Superior temporal gyrus (tissue), 1 donor: ENCODE data around the gene ACBD6.
"Not testable (repeated sequence)": the region's sequence is repeated elsewhere in the genome, so short reads cannot be mapped to it uniquely, and the experiment has no call there.

Source experiments
- DNase-seq: peaks from one replicate; pipeline ENCODE4 v3.0.0-alpha.2; 2016; ENCODE audit errors: extremely low spot score

ACBD6 gene, protein sequence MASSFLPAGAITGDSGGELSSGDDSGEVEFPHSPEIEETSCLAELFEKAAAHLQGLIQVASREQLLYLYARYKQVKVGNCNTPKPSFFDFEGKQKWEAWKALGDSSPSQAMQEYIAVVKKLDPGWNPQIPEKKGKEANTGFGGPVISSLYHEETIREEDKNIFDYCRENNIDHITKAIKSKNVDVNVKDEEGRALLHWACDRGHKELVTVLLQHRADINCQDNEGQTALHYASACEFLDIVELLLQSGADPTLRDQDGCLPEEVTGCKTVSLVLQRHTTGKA

DNA sequence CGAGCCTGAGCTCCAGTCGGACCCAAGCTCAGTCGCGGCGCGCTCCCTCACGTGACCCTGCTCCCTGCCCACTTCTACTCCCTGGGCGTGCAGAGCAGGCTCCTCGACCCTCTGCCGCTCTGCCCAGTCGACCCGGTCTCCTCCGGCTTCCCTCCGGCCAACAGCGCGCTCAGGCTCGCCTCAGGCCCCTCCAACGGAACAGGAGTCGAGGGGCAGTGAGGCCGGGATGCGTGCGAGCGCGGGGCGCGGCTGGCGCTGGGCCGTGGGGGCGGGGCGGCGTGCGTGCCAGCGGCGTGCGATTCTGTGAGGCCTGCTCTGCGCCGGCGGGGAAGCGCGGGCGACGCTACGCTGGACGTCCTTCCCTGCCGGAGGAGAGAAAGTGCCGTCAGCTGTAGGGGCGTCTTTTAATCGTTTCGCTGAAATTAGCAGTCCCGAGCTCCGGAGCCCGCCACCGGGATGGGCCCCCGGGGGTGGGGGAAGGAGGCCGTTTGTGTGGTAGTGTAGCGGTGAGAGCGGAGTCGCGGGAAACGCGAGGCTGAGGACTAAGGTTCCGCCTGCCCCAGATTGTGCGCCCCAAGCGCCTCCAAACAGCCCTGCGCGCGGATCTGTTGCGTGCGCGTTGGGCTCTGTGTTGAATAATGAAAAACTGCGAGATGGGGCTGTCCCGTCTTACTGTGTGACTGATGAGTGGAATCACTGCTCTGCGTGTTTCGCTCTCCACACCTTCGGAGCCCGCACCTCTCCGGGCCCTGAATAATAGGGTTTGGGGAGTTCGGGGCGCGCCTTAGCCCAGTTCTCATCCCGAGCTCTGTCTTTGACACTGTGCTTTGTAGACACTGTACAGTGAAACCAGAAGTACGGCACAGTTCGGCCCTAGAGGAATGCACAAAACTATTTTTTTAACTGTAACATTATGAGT is at the start of gene ACBD6:
Gene ACBD6, minus strand, starts transcription at position 217 of the 919 bp plus-strand sequence. CDS start 311 bp downstream, outside the sequence.
- DNase-seq, result peak; percentile 91

DNA sequence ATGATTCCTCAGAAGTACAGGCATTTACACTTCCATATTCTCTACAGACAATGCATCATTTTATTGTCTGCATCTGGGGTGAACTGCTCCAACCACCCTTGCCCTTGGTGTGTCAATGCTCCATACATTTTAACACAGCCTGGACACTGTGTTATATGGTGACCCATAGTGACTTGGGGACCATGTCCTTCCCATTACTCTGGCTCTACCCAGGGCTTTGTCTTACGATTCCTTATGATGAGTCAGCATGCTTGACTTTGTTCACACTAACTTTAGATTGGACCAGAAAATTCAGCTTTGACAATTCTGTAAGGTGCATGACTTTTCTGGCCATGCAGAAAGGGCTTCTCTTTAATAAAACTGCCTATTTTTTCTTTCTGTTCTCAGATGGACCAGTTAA is 49.6 kb upstream of the ACBD6 start:
- no peak for DNase-seq

DNA sequence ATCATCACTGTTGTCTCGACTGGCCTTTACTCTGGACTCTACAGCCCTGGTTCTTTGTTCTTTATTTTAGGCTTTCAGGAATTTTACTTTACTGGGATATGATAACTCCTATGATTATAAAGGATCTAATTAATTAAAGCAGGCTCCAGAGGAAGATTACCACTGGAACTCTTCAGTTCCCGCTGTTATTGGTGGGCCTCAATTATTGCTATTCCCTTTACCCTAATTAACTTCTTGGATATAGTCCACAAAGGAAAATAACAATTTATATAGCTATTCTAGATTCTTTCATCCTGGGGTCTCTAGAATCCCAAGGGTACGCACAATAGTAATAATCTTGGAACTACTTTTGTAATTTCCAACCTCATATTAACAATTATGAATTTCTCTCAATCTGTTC is 47.9 kb upstream of the ACBD6 start:
- no peak for DNase-seq

DNA sequence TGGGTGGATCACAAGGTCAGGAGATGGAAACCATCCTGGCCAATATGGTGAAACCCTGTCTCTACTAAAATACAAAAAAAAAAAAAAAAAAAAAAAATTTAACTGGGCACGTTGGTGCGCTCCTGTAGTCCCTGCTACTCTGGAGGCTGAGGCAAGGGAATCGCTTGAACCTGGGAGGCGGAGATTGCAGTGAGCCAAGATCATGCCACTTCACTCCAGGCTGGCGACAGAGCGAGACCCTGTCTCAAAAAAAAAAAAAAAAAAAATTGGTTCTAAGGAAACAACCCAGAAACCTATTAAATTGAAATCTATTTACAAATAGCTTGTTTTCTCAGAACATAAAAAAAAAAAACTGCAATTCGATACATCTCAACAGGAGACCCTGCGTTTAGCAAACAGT is 47.4 kb upstream of the ACBD6 start:
- DNase-seq, result not testable (repeated sequence)

DNA sequence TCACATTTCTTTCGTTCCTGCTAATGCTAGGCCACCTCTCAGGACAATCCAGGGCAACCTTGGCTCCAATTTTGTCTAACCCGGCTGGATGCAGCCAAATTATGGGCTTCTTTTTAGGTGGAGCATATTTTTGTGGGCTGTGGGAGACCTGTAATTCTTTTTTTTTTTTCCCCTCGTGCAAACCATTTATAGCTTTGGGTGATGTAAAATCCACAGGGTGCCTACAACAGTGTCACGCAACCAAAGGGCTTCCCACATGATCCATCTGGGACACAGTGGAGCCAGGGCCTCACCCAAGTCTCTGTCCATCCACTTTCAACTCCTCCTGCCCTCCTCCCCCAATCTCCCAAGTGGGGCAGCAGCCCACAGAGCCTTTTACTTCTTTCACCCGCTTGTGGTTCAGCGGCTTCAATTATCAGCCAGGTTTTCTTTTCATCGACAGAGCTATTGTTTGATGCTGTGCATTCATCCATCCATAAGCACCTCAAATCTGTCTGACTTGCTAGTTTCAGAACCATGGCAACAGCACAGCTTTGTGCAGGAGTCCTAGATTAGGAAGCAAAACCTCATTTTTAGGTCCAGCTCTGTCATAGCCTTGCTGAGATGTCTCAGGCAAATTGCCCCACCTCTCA is 46.4 kb upstream of the ACBD6 start:
- no peak for DNase-seq

DNA sequence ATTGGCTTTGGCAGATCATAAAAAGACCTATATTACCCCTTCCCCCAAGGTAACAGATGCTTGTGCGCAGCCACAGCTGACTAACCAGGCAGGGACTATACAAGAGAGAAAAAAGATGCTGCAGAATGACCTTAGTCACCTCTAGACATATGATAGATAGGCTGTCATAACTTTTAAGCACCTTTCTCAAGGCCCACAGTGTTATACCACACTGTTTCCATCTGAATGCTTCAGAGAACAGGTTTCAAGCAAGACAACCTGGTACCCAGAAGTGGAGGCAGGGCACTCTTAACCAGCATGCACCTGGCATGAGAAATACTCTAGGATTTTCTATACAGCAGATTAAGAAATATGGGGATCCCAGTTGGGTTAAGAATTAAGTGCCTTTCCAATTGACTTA is 43.6 kb upstream of the ACBD6 start:
- no peak for DNase-seq

DNA sequence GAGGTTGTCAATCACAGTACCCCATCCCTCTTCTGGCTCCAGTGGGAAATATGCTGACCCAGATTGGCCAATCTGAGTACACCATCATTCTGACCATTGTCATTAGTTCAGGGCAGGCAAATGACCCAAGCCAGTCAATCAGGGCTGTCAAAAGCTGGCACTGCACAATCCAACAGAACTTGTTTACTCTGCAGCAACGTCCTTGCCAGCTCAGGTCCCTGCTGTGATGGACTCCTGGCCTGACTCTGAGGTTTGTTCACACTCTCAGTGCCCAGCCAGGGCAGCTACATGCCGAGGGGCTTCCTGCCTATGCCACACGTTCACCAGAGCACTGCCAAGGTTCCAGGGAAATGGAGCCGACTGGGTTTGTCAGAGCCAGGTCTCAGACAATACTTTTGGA is 41.7 kb upstream of the ACBD6 start:
- no peak for DNase-seq

DNA sequence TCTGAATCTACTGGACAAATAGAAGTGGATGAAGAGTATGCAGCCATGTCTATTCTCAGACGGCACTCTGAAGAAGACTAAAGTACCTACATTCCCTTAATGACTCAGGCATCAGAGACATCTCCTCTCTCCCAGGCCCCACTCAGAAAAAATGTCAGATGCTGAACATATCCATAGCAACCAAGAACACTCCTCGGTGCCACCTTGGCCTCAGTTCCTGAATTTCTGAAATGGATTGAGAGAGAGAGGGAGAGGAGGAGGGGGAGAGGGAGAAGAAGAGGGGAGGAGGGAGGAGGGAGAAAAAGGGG is 40.4 kb upstream of the ACBD6 start:
- DNase-seq, result no peak

DNA sequence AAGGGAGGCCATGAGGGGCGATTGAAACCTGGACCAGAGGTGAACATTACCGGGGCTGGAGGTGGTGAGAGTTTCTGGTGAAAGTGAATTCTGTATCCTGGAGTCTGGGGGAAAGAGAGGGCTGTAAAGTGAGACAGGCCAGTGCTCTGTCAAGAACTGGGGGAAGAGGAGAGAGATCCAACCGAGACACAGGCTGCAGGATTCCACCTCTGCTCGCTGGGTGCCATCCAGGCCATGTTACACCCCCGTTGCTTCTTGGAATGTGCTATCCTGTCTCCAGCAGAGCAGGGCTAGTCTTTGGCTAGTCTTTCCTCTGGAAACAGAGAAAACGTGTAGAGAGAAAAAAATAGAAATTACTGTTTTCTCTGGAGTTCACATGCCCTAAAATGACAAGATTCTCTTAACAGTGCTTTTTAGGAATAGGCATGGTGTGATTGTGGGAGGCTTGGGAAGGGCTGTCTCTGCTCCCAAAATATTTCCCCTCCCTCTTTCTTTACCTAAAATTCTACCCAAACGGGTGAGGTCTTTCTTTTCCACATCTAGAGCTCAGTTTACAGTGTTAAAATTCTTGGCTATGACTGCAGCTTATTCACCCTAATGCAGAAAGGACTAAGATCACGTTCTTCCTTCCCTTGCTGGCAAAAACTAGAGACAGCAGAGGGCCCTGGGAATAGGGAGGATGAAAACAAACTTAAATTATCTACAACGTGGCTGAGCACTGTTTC is 39.9 kb upstream of the ACBD6 start:
- DNase-seq, result peak; percentile 22

DNA sequence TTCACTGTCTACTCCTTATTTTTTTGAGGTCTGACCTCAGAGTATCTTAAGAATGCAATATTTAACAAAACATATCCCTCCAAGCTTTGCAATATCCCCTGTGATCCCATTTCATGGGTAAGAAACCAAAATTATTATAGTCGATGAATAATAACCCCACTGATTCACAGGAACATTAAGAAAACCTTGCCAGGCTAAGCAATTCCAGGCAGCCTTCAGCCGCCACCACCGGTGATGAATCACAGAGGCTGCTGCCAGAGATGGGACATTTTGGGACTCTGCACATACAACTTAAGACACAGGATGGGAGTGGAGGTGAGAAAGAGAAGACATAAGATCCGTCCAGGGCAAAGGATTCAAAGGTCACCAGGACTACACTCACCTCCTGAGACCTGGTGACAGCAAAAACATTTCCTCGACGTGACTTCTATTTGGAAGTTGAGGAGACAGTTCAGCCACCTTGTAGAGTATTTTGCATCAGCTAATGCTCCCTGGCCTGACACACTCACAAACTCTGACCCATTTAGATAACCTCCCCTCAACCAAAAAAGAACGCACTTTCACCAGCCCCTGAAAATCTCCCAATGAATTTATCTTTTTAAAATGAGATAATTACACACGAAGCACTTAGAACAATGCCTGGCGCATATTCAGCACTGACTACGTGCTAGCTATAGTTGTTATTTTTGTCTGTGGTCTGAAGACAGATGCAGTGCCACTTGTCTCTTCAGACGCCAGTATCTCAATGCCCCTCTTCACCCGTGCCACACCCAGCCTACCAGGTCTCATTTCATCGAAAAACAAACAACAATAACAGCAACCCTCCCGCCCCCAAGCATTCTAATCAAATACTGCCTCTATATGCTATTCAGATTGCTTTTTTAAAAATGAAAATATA is 38.6 kb upstream of the ACBD6 start:
- no peak for DNase-seq

DNA sequence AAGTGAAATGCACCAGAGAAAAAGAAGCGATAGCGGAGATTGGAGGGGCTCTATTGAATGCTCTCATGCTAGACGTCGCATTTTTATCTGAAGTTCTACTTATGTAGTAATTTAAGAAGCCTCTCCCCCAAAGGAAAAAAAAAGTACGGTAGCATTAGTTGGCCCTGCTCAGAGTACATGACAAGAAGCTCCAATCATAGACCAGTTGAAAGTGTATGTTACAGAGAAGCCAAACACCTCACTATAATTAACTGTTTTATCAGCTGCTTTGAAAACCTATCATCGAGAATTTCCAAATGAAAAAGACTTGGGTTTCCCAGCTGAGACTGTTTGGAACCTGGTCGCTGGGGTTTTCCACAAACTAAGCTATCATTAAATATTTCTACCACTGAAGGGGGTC is 36.8 kb upstream of the ACBD6 start:
- no peak for DNase-seq

DNA sequence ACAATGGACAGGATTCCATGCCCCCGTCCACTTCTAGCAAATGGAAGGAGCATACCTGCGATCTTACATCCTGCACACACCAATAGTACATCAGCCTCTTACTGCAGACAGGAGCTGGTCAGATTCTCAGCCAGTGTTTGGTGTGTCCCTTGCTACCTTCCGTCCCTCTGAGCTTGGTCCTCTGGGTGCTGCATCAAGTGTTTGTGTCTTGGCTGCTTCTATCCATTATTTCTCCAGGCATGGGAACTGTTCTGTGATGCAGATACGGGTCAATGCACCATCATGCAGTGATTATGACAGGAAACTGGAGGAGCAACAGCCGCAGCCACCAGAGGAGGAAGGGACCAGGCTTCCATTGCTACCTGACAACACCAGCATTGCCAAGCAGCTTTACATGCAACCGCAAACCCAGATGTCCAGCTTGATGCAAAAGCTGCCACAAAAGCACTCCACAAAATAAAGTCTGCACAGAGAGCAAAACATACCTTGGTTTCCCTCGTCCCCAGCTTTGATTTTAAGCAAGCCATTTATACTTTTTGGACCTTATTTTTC is 34.5 kb upstream of the ACBD6 start:
- no peak for DNase-seq

DNA sequence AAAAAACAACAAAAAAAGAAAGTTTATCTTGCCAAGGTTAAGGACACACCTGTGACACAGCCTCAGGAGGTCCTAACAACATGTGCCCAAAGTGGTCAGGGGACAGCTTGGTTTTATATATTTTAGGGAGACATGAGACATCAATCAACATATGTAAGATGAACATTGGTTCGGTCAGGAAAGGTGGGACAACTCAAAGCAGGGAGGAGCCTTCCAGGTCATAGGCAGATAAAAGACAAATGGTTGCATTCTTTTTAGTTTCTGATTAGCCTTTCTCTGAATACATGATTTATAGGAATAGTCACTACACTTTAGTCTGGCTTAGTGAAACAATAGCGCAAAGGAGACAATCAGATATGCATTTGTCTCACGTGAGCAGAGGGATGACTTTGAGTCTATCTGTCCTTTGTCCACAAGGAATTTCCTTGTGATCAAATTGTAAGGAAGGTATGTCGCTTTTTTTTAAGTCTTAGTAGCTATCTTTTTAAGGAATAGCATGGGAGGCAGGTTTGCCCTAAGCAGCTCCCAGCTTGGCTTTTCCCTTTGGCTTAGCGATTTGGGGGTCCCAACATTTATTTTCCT is 33.1 kb upstream of the ACBD6 start:
- no peak for DNase-seq

DNA sequence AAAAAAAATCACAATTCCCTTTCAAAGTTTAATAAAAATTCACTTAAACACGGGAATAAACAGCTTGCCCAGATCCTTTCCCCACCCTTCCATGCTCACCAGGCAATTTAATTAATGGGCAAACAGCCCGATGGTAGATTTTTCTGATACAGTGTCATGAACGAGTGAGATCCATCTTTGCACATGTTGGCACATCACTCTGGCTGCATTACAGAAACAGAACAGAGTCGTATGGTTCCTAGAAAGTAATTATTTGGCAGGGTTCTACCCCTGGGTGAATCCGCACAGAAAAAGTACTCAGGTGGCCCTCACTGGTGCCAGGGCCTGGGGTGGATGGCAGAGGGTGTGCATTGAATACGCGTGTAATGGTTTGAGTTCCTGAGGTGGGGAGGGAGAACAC is 31.8 kb upstream of the ACBD6 start:
- DNase-seq, result no peak

DNA sequence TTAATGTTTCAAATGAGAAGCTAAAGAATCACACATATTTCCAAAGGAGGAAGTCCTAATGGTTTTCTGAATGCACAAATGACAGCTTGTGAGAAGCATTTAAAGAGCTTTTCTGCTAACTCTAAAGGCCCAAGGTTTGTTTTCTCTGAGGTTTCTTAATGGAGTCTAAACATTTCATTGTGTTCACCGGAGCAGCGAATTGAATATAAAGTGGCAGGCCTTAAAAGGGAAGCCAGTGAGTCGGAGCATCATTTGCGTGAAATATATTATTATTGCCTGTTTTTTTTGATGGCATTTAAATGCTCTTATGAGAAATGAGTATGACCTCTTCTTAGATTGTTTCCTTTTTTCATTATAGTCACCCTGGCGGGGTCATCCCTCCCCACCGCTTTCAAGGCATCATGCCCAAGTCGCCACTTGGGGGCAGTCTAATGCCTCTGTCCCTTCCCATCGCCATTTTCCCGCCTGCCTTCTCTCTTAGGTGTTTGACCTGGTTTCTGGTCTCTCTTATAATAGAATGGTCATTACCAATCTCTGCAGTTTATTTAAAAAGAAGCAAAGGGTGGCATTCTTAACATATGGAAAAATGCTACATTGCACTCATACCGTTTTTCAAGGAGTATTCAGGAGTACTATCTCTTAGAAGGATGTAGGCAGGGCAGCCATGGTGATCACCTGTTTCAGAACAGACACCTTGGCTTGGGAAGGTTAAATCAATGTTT is 31.1 kb upstream of the ACBD6 start:
- DNase-seq, result peak; percentile 86

DNA sequence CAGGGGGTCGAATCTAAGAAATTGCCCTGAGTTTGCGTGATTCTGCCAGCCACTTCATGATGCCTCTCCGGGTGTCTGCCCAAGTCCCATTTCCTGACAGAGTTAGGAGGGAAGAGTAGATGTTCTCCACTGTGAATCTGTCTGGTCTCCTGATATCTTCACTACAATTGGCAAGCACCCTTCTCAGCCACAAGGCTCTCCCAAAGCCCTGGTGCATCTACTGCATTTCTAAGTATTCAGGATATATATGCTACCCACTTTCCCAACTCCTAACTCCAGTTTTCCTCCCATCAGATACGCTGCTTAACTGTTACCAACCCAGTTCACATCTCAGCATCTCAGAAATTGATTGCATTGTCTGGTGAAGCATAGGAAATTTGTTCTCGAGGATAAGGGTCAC is 30.5 kb upstream of the ACBD6 start:
- DNase-seq, result no peak

DNA sequence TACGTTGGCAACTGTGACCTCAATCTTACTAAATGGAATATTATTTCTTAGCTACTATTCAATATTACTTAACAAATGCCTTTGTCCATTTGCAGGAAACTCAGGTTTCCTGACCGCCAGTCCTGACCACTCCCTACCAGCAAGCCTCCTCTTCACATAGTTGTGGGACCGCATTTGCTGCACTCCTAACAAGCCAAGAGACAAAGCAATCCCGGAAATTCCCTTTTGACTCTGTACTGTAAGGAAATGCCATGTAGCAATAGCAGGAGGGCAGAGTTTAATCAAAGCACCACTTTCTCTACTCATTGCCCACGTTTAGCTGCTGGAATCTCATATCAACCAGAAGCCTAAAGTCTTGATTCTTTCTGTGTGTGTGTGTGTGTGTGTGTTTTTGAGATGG is 28.1 kb upstream of the ACBD6 start:
- no peak for DNase-seq

DNA sequence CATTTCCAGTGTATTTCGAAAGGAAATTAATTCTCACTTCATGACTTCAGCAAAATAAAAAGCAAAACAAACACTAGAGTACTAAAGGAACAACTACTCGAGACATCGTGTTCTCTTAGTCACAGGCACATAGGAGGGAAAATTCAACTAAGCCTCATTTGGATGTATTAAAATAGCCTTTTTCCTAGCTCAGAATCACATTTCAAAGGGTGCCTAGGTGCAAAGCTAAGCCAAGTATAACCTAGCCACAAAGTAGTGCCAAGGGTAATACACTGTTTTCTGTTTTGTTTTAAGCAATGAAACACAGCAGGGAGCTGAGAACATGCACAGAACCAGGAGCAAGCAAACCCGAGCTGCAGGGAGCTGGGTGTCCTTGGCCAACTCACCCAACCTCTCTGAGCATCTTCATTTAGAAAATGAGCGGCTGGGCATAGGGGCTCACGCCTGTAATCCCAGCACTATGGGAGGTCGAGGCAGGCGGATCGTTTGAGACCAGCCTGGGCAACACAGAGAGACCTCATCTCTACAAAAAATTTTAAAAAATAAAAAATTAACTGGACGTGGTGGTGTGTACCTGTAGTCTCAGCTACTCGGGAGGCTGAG is 26.6 kb upstream of the ACBD6 start:
- no peak for DNase-seq

DNA sequence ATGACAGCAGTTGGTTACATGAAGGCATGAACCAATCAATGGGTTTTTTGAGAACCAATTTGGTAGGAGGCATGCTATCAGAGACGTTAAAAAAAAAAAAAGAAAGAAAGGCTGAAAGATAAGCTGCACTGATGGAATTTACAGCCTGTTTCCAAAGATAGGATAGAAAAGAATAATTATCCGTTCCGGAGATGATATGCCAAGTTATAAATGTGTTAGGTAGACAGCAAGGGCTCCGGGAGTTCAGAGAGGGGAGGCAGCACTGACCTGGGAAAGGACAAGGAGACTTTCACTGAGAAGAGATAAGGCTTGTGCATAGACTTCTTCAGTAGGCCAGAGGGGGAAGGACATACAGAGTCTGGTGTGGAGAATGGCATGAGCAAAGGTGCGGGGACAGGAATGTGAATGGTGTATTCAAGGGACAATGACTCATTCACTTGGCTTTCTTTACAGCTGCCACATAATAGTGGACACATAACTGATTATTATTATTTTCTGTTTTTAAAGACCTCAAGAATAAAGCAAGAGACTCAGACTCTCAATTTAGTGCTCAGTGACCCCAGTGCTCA is 24.8 kb upstream of the ACBD6 start:
- DNase-seq, result no peak
